HFF-Myc (cell line): ENCODE measurements around the gene AP2M1.
"Not testable (repeated sequence)": the region's sequence is repeated elsewhere in the genome, so short reads cannot be mapped to it uniquely, and the experiment has no call there.

Source experiments
- DNase-seq: peaks from one replicate; pipeline ENCODE4 v3.0.0-alpha.2; 2011; ENCODE audit warnings: low read depth; ENCODE audit errors: extremely low read depth
- H3K4me3 ChIP-seq: replicated peaks from 2 replicates; pipeline ENCODE4 v1.5.1; 2011; ENCODE audit warnings: low read depth, mild to moderate bottlenecking, control low read depth, low read length
- TF ChIP-seq, protein P1 (sequence below): IDR thresholded peaks from 2 replicates; pipeline ENCODE4 v1.5.1; 2012; ENCODE audit warnings: mild to moderate bottlenecking, low read depth, low read length, control low read depth; ENCODE audit errors: missing control alignments

The AP2M1 gene

DNA sequence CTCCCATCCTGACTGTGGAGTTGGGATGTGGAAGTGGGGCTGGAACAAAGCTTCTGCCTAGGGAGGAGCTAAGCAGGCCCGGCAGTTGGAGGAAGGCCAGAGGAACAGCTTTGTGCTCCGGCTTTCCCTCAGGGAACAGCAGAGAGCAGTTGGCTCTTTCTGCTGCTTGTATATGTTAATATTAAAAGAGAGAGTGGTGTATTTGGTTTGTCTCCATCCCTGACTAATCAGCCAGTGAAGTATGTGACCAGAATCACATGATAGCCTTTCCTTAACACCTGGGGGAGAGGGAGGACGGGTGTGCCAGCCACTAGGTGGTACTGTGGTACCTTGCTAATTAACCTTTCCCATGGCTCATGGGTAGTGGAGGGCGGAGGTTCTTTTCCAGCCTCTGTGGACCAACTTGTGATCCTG lies 29.5 kb upstream of the AP2M1 start:
- no peak for DNase-seq
- H3K4me3 ChIP-seq, result no peak overlapping the region
- TF ChIP-seq, protein P1, sequence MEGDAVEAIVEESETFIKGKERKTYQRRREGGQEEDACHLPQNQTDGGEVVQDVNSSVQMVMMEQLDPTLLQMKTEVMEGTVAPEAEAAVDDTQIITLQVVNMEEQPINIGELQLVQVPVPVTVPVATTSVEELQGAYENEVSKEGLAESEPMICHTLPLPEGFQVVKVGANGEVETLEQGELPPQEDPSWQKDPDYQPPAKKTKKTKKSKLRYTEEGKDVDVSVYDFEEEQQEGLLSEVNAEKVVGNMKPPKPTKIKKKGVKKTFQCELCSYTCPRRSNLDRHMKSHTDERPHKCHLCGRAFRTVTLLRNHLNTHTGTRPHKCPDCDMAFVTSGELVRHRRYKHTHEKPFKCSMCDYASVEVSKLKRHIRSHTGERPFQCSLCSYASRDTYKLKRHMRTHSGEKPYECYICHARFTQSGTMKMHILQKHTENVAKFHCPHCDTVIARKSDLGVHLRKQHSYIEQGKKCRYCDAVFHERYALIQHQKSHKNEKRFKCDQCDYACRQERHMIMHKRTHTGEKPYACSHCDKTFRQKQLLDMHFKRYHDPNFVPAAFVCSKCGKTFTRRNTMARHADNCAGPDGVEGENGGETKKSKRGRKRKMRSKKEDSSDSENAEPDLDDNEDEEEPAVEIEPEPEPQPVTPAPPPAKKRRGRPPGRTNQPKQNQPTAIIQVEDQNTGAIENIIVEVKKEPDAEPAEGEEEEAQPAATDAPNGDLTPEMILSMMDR, result peak; percentile 32

DNA sequence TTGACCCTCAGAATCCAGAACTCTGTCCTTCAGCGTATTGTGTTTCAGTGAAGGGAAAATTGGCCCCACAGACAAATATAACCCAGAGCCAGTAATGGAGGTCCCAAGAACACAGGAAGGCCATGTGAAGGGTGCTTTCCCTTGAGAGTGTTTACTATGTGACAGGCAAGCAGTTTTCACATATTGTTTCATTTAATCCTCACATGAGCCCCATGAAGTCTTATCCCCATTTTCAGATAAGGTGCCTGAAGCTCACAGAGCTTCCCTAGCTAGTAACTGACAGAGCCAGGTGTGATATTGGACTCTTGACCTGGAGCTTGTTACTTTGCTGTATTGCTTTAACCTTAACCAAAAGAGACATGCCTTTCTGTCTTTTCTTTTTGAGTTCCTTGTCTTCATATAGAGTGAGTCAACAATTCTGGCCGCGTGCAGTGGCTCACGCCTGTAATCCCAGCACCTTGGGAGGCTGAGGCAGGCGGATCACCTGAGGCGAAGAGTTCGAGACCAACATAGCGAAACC lies 28.8 kb upstream of the AP2M1 start:
- TF ChIP-seq, protein P1, result no peak
- no peak for DNase-seq
- no peak overlapping the region for H3K4me3 ChIP-seq

DNA sequence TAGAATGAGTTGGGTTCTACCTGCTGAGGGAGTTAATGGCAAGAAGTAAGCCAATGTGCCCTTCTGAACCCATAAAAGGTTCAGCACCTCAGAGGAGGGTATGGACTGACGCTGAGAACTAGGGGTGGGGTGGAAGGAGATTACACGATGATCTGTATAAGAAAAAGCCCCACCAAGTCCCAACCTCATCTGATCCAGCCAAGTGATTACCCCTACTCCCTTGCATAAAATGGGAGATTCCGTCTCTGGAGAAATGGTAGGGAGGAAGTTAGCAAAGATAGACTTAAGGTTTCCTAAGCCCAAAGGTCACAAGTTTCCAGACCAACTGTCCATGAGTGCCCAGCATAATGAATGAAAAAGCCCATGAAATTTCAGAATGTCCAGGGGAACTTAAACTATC lies 26.6 kb upstream of the AP2M1 start:
- no peak for DNase-seq
- TF ChIP-seq, protein P1, result no peak
- no peak overlapping the region for H3K4me3 ChIP-seq

DNA sequence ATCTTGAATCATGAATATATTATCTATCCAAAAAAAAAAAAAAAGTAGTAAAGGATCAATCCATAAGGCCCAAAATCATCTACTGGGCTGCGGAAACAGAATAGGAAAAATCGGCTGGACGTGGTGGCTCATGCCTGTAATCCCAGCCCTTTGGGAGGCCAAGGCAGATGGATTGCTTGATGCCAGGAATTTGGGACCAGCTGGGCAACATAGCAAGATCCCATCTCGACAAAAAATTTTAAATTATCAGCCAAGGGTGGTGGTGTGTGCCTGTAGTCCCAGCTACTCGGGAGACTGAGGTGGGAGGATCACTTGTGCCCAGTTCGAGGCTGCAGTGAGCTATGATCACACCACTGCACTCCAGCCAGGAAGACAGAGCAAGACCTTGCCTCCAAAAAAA lies 25.5 kb upstream of the AP2M1 start:
- DNase-seq, result no peak
- H3K4me3 ChIP-seq, result no peak overlapping the region
- TF ChIP-seq, protein P1, result no peak

- TF ChIP-seq, protein P1, result peak; percentile 8
- not testable (repeated sequence) for H3K4me3 ChIP-seq, DNase-seq
Measured at GRCh38 chr3:184149770-184150169, 24.9 kb upstream of the AP2M1 start.

DNA sequence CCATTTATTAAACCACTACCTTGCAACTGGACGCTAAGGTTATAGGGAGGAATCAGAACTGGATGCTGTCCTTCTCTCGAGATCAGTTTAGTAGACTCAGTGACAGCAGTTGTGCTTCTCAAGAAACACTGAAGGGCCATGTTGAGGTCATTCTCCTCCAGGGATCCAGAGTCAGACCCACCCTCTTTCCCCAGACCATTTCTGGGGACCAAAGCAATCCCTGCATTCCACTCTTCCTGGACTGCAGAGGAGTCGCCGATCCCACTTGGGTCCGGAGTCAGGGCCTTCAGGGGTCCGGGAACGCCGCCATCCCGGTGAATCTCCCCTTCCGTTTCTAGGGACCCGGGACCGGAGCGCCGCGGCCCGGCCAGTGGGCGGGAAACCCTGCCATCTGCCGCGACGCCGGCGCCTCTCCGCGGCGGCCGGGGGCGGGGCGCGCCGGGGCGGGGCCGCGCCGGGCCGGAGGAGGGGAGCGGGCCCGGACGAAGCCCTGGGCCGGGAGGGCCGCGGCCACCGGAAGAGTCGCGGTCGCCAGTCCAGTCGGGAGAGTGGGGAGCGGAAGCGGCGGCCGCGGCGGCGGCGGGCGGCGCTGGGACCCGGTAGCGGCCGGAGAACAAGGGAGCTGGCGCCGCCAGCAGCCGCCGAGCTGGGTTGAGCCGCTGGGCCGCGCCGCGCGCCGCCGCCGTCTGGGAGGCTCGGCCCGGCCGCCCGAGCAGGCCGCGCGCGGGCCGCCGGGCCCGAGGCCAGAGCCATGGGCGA lies 19.6 kb upstream of the AP2M1 start, which contains the start of gene DVL3:
TSS of gene DVL3 (plus strand) at position 493 of the 759 bp plus-strand sequence. CDS start at position 752, 259 bp downstream.
- TF ChIP-seq, protein P1, result no peak
- no peak for DNase-seq
- peak within 1 kb of the TSS; percentile 94 for H3K4me3 ChIP-seq
